BE2C (cell line): ENCODE results near the gene RAB41.
A peak's percentile ranks its signal among the peaks of the same experiment; 100 is the strongest.

ENCODE experiments used
- DNase-seq: peaks from one replicate; pipeline ENCODE4 v3.0.0-alpha.2; 2020
- H3K27me3 ChIP-seq: fragments of 250-450 bp; sonication (Bioruptor Pico); 2 replicates; pipeline ENCODE4 v1.5.1; 2020; ENCODE audit warnings: mild to moderate bottlenecking
- H3K36me3 ChIP-seq: fragments of 250-450 bp; sonication (Bioruptor Pico); 2 replicates; pipeline ENCODE4 v1.5.1; 2020; ENCODE audit warnings: mild to moderate bottlenecking
- H3K4me1 ChIP-seq: fragments of 250-450 bp; sonication (Bioruptor Pico); 2 replicates; pipeline ENCODE4 v1.5.1; 2020
- H3K4me3 ChIP-seq: 2 replicates; pipeline ENCODE4 v1.5.1; 2011; ENCODE audit warnings: low read depth, low read length
- H3K9me3 ChIP-seq: fragments of 250-450 bp; sonication (Bioruptor Pico); 2 replicates; pipeline ENCODE4 v1.5.1; 2020
- TF ChIP-seq, protein P1 (sequence below): IDR thresholded peaks from 2 replicates; pipeline ENCODE4 v1.5.1; 2012; ENCODE audit warnings: mild to moderate bottlenecking, low read depth, low read length

Gene RAB41

DNA sequence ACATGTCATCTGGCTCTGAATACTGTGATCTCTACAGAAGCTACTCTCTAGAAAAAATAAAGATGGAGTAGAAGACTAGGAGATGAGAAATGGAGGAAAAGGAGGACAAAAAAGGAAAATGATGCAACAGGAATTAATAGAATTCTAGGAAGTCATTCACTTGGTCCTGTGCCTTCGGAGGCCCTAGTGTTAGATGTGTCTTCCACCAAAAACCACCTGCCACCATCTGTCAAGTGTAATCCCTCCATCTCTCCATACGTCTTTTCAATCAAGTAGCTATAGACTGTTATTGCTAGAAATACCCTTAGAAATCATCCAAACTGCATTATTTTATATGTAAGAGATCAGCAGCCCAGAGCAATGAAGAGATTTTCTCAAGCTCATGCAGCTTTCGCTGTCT, 2.9 kb upstream of the RAB41 start:
- H3K9me3 ChIP-seq = no peaks in the 10 kb centered on the region
- H3K4me3 ChIP-seq = no peak overlapping the region
- no peak for DNase-seq
- no peaks in the 10 kb centered on the region for H3K36me3 ChIP-seq
- TF ChIP-seq, protein P1, sequence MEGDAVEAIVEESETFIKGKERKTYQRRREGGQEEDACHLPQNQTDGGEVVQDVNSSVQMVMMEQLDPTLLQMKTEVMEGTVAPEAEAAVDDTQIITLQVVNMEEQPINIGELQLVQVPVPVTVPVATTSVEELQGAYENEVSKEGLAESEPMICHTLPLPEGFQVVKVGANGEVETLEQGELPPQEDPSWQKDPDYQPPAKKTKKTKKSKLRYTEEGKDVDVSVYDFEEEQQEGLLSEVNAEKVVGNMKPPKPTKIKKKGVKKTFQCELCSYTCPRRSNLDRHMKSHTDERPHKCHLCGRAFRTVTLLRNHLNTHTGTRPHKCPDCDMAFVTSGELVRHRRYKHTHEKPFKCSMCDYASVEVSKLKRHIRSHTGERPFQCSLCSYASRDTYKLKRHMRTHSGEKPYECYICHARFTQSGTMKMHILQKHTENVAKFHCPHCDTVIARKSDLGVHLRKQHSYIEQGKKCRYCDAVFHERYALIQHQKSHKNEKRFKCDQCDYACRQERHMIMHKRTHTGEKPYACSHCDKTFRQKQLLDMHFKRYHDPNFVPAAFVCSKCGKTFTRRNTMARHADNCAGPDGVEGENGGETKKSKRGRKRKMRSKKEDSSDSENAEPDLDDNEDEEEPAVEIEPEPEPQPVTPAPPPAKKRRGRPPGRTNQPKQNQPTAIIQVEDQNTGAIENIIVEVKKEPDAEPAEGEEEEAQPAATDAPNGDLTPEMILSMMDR = no peak
- no peaks in the 10 kb centered on the region for H3K27me3 ChIP-seq
- H3K4me1 ChIP-seq = no peaks in the 10 kb centered on the region

DNA sequence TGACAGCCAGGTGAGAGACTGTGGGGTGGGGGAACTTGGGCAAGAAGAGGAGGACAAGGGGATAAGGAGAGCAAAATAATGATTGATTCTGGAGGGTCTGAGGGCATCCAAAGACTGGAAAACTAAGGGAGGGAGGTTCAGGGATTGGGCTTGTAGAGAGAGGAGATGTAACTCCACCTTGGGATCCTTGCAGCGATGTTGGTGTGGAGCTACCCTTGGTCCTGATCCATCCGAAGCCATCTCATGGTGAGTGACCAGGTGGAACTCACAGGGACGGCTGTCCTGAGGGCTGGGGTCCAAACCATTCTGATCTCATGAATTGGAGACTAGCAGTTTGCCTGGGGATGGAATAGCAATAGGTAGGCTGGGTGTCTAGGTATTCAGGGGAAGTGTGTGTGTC, 1.4 kb upstream of the RAB41 start:
- H3K27me3 ChIP-seq = no peaks in the 10 kb centered on the region
- no peaks in the 10 kb centered on the region for H3K36me3 ChIP-seq
- TF ChIP-seq, protein P1 = no peak
- no peaks in the 10 kb centered on the region for H3K9me3 ChIP-seq
- no peak overlapping the region for H3K4me3 ChIP-seq
- no peak for DNase-seq
- no peaks in the 10 kb centered on the region for H3K4me1 ChIP-seq

DNA sequence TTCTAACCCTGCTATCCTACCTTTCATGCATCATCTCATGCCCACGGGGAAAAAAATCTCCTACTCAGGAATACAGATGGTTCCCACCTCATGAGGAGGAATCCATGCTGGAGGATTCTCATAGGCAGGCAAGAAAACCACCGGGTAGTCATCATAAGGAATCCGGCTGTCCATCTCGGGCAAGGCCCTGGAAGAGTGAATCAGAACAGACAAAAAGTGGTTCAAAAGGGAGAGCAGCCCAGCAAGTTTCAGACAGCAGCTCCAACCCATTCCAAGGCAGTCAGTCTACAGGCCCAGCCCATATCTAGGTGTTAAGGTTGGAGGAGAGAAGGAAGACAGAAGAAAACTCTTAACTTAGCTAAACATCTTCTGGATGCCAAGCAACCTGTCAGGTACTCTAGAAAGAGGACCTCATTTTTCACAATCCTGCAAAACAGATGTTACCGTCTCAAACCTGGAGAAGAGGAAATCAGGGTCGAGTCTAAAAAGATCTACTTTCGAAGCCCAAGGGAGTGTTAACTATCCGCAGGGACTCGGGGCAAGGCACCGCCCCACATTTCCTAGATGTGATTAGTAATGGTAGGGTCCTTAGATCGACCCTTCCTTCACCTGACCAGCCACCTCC, 7.3 kb downstream of the RAB41 start:
- H3K27me3 ChIP-seq = no peaks in the 10 kb centered on the region
- H3K9me3 ChIP-seq = no peaks in the 10 kb centered on the region
- H3K4me1 ChIP-seq = no peaks in the 10 kb centered on the region
- DNase-seq = no peak
- H3K36me3 ChIP-seq = no peaks in the 10 kb centered on the region
- H3K4me3 ChIP-seq = peak overlapping the region; percentile 80
- TF ChIP-seq, protein P1 = no peak

DNA sequence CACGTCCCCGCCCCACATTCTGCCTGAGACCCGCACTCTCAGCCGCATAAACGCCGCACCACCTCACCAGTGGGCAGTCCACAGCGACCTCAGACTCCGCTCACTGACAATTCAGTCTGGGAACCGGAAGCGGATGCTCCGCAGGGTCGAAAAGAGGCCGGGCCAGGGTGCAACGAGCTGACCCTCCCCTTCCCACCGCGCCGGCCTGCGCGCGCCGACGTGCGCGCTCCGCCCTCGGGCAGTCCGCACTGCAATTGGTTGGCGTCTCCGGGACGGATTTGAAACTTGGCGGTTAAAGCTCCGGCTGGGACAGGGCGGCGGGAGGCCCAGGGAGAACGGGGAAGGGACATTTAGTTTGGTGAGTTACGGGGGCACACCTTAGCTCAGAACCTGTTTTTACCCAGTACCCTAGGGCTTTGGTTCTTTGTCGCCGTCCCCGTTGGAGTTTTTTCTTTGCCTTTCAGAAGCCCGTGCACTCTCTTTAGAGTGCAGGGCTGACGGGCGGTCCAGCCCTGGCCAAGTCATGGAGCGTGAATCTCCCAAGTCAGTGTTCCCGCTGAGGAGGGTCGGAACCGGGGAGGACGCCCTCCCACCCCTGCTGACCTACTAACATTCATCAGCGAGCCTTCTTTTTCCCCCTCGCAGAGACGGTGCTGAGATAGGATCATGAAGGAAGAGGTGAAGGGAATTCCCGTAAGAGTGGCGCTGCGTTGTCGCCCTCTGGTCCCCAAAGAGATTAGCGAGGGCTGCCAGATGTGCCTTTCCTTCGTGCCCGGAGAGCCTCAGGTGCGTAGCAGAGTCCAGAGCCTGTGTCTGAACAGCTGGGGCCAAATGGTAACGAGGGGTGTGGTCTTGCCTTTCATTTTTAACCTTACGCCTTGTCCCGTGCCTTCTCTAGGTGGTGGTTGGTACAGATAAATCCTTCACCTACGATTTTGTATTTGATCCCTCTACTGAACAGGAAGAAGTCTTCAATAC, 8.1 kb downstream of the RAB41 start, which contains the start of the genes KIF4A and PDZD11:
TSS of gene KIF4A (plus strand) at position 312 of the 978 bp plus-strand sequence. CDS start at position 667, 355 bp downstream.
TSS of gene PDZD11 (minus strand) at position 135 of the 978 bp plus-strand sequence. CDS start 586 bp downstream, outside the sequence.
- H3K9me3 ChIP-seq = no peaks in the 10 kb centered on the region
- H3K27me3 ChIP-seq = no peaks in the 10 kb centered on the region
- H3K36me3 ChIP-seq = no peaks in the 10 kb centered on the region
- H3K4me1 ChIP-seq = no peaks in the 10 kb centered on the region
- peak within 1 kb of the TSS; percentile 80 for H3K4me3 ChIP-seq
- TF ChIP-seq, protein P1 = no peak
- peak; percentile 86 for DNase-seq

DNA sequence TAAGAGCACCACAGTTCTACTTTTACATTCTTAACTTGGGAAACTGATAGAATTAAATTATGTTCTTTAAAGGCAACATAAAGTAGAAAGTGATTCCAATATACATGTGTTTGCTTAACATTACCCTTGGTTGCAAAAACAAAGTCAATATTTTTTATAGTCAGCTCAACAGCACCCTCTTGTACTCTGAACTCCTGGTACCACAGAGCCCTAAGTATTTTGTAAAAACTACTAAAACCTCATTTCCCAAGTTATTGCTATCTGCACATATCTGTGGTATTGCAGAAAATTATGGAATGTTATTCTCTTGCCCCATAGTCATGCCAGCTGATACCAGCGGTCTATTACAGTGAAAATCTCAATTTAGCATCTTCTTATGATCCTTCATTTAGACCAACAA, 10.8 kb downstream of the RAB41 start:
- DNase-seq = no peak
- no peaks in the 10 kb centered on the region for H3K9me3 ChIP-seq
- H3K4me3 ChIP-seq = no peak overlapping the region; the same call in 1 of the 2 replicates
- no peaks in the 10 kb centered on the region for H3K36me3 ChIP-seq
- TF ChIP-seq, protein P1 = no peak
- no peaks in the 10 kb centered on the region for H3K4me1 ChIP-seq
- no peaks in the 10 kb centered on the region for H3K27me3 ChIP-seq
